ENCODE measurements around the gene ESCO1. TPM values are rescaled to one million over a fixed set of nuclear protein-coding genes. Genes with fewer than 3 reads are reported as not detected.

ESCO1 gene
- total and polyA plus RNA-seq, 7 donors = 9.9 to 26.7 (median 13.4) TPM

DNA sequence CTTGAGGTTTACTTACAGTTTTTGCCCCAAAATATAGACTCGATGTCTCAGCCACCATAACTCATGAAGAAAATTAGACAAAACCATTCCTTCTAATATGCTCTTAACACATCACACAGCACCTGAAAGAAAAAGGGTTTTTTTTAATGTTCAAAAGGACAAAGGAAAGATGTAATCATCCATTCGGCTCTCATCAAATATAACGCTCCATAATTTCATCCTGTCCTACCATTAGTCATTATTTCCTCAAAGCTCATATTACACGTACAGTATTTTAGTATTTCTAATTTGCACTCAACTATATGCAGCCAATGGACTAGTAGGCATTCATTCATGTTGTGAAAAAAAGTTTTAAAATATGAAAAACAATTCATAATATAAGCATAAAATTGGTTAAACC, 24.8 kb downstream of the ESCO1 start:
- Histone ChIP-seq H3K27me3 (ENCODE audit: insufficient read depth in 3 of 3, low read length in 2 of 3) (no peaks in the 10 kb centered on the region), H3K9me3 (no peaks in the 10 kb centered on the region), H3K4me1 (peaks cover 15% of the 10 kb centered on the region), H3K36me3 (ENCODE audit: insufficient read depth in 1 of 2, low read depth in 1 of 2) (peaks cover 0 to 60% of the 10 kb centered on the region in 2 donors), H3K4me3 (no peak overlapping the region), H3K27ac (no peak overlapping the region)
- ATAC-seq = no peak
- TF ChIP-seq CTCF (IDR thresholded peaks at IDR 0.05) = no peak
- WGBS, 3 donors = 81 to 92% (median 89%) methylated on average over 4 of the region's 4 CpGs
- intact Hi-C loops (cut with DNase I) = no loop called here
- no peak for DNase-seq

- Histone ChIP-seq H3K4me3 (no peak overlapping the region), H3K27me3 (ENCODE audit: insufficient read depth in 3 of 3, low read length in 2 of 3) (no peaks in the 10 kb centered on the region), H3K4me1 (peaks cover 15% of the 10 kb centered on the region), H3K27ac (no peak overlapping the region), H3K9me3 (no peaks in the 10 kb centered on the region), H3K36me3 (ENCODE audit: insufficient read depth in 1 of 2, low read depth in 1 of 2) (peaks cover 0 to 91% of the 10 kb centered on the region in 2 donors)
- intact Hi-C loops (cut with DNase I) = no loop called here
- DNase-seq = no peak
- peak in 1 of 4 donors; percentile 47 for ATAC-seq
- no peak for TF ChIP-seq CTCF (IDR thresholded peaks at IDR 0.05)
These were observed 28.7 kb downstream of the ESCO1 start for GRCh38 chr18:21571772-21572171.

GRCh38 chr18:21559195-21559594, 41.3 kb downstream of the ESCO1 start:
- ATAC-seq = peak in 2 of 4 donors; percentile 40 to 54
- no peak overlapping the region for H3K4me3 ChIP-seq
- no peaks in the 10 kb centered on the region for H3K4me1 ChIP-seq
- TF ChIP-seq CTCF (IDR thresholded peaks at IDR 0.05) = no peak
- H3K27me3 ChIP-seq (ENCODE audit: insufficient read depth in 3 of 3, low read length in 2 of 3) = no peaks in the 10 kb centered on the region
- intact Hi-C loops (cut with DNase I) = no loop called here
- no peak overlapping the region for H3K27ac ChIP-seq
- H3K9me3 ChIP-seq = no peaks in the 10 kb centered on the region
- no peak for DNase-seq
- H3K36me3 ChIP-seq (ENCODE audit: insufficient read depth in 1 of 2, low read depth in 1 of 2) = peaks cover 5 to 91% of the 10 kb centered on the region in 2 donors

- Histone ChIP-seq H3K27me3 (ENCODE audit: insufficient read depth in 3 of 3, low read length in 2 of 3) (no peaks in the 10 kb centered on the region), H3K36me3 (ENCODE audit: insufficient read depth in 1 of 2, low read depth in 1 of 2) (peaks cover 2 to 91% of the 10 kb centered on the region in 2 donors)
- peak in 1 of 4 donors; percentile 30 for ATAC-seq
These were observed 42.8 kb downstream of the ESCO1 start for GRCh38 chr18:21557607-21558253.

More at GRCh38 chr18:21557607-21558253, 42.8 kb downstream of the ESCO1 start:
- H3K9me3 ChIP-seq = no peaks in the 10 kb centered on the region
- intact Hi-C loops (cut with DNase I) = no loop called here
- no peaks in the 10 kb centered on the region for H3K4me1 ChIP-seq
- no peak for TF ChIP-seq CTCF (IDR thresholded peaks at IDR 0.05)
- WGBS, 3 donors = 63 to 80% (median 63%) methylated on average over 6 of the region's 6 CpGs
- no peak overlapping the region for H3K4me3 ChIP-seq
- H3K27ac ChIP-seq = no peak overlapping the region
- no peak for DNase-seq
